Activated gamma-delta T cell (primary cell): ENCODE data around the gene CAMKK2.

ENCODE experiments used
- DNase-seq: peaks from one replicate; lab custom pipeline; 2025; lab: John Stamatoyannopoulos, UW

CAMKK2 gene

DNA sequence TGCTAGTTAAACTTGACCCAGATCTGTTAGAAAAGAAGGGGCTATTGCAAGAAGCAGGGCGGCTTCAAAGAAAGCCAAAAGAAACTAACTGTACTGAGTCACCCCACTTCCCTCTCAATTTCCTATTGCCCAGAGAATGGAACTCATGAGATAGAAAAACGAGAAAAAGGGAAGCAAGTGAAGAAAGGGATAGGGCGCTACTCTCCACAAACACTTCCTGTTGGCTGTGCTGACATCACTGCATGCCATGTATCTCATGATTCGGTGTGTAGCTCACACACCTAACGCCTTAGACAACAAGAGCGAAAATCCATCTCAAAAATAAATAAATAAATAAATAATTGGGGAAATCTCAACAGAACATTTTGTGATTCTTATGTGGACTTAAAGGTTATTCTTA lies 99.6 kb downstream of the CAMKK2 start:
- DNase-seq: no peak

DNA sequence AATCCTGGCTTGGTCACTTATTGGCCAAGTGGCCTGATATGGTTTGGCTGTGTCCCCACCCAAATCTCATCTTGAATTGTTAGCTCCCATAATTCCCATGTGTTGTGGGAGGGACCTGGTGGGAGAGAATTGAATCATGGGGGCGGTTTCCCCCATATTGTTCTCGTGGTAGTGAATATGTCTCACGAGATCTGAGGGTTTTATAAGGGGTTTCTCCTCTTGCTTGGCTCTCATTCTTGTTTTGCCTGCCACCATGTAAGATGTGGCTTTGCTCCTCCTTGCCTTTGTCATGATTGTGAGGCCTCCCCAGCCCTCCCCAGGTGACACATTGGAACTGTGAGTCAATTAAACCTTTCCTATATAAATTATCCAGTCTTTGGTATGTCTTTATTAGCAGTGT lies 105.4 kb downstream of the CAMKK2 start:
- DNase-seq: no peak

DNA sequence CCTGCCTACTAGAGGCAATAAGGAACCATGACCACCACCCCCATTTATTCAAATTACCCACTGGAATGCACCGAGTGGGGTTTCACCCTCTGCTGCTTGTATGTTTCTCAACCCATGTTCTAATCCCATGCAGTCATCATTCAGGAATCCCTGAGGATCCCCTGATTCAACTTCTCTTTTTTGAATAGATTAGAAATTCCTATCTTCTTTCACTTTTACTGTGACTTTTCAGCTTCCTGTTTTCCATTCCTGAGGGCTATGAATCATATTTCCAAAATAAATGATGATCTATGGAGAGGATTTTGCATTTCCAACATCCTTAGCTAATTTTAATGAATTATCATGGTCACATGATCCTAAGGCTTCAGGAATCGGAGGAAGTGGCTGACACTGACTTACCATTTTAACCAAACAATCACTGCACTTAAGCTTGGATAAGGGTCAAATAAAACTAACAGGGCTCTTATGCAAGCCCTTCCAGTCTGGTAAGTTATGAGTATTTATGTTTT lies 105.9 kb downstream of the CAMKK2 start:
- DNase-seq: no peak

DNA sequence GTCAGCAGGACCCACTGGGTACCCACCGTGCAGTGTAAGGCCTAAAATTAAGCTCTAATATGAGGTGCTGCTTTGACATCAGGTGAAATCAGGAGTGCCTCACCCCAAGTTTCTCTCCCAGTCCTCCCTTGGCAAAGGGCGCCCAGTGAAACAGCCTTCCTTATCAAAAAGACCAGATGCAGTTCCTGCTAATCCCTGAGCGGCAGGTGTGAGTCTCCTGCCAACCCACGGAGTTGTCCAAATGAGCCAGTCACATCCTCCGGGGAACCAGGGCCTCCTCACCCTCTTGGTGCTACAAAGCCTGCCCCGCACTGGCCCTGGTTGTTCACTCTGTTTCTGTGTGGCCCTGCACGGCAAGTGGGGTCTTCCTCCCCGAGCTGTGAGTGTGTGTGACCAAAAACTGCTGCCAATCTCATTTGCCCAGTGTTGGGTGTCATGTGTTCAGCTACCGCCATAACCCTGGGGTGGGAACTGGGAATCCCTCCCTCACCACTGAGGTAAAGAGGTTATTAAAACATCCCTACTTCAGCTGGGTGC lies 106.8 kb downstream of the CAMKK2 start:
- DNase-seq: no peak

DNA sequence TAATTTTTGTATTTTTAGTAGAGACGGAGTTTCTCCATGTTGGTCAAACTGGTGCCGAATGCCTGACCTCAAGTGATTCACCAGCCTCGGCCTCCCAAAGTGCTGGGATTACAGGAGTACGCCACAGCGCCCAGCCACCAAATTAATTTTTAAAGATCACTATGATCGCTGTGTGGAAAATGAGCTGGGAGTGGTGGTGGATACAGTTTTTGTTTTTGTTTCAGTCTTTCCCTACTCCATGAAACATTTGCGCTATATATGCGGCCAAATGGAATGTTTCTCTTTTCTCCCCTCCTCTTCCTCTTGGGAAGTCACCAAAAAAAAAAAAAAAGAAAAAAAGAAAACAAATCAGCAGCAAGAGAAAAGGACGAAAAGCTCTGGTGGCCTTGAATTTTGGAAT lies 107.4 kb downstream of the CAMKK2 start:
- no peak for DNase-seq

DNA sequence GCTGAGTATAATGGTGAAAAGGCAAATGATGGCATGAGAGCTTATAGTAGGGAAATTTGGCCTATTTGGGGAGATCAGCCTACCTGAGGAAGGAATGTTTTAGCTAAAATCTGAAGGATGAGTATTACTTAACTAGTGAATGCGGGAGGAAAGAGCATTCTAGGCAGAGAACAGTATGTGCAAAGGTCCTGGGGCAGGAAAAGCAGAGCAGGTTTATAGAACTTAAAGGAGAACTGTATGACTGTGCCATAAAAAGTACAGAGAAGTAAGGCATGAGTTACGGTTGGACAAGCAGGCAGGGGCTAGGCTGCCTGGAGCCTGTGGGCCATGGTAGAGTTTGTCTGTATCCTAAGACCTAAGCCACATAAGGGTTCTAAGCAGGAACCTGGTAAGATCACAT lies 108.3 kb downstream of the CAMKK2 start:
- DNase-seq: no peak
